ENCODE data around the gene HCAR1. TPM values are rescaled to one million over a fixed set of nuclear protein-coding genes. Genes with fewer than 3 reads are reported as not detected.
"Not testable (repeated sequence)": the region's sequence is repeated elsewhere in the genome, so short reads cannot be mapped to it uniquely, and the experiment has no call there.

Gene HCAR1
- total RNA-seq, 2 experiments from 2014 or later: 0.08 TPM

- H3K27me3 Mint-ChIP-seq (ENCODE audit: low read depth); H3K4me3 Mint-ChIP-seq; H3K27ac Mint-ChIP-seq; H3K9me3 Mint-ChIP-seq (ENCODE audit: insufficient read depth); DNase-seq; CTCF ChIA-PET; H3K36me3 Mint-ChIP-seq (ENCODE audit: low read depth); H3K4me1 Mint-ChIP-seq (ENCODE audit: low read depth); ATAC-seq: not testable (repeated sequence)
- POLR2A ChIA-PET: interaction anchor here (0.6 kb wide), 1 partner anchor 55 kb away, joined by 3 read pairs; no protein-coding TSS in a partner anchor
Observed at GRCh38 chr12:122715211-122715610, 15.4 kb downstream of the HCAR1 start.

- H3K9me3 Mint-ChIP-seq (ENCODE audit: insufficient read depth); H3K27ac Mint-ChIP-seq; H3K27me3 Mint-ChIP-seq (ENCODE audit: low read depth); POLR2A ChIA-PET; CTCF ChIA-PET; H3K4me1 Mint-ChIP-seq (ENCODE audit: low read depth); ATAC-seq; H3K4me3 Mint-ChIP-seq; DNase-seq; H3K36me3 Mint-ChIP-seq (ENCODE audit: low read depth): not testable (repeated sequence)
Observed at GRCh38 chr12:122713491-122714188, 17.0 kb downstream of the HCAR1 start.

- H3K4me1 Mint-ChIP-seq (ENCODE audit: low read depth); H3K27me3 Mint-ChIP-seq (ENCODE audit: low read depth); POLR2A ChIA-PET; CTCF ChIA-PET; H3K9me3 Mint-ChIP-seq (ENCODE audit: insufficient read depth); DNase-seq; H3K27ac Mint-ChIP-seq; H3K4me3 Mint-ChIP-seq; ATAC-seq; H3K36me3 Mint-ChIP-seq (ENCODE audit: low read depth): not testable (repeated sequence)
Observed at GRCh38 chr12:122711266-122711665, 19.4 kb downstream of the HCAR1 start.

- H3K27ac Mint-ChIP-seq; H3K4me1 Mint-ChIP-seq (ENCODE audit: low read depth); CTCF ChIA-PET; POLR2A ChIA-PET; H3K36me3 Mint-ChIP-seq (ENCODE audit: low read depth); H3K27me3 Mint-ChIP-seq (ENCODE audit: low read depth); ATAC-seq; H3K9me3 Mint-ChIP-seq (ENCODE audit: insufficient read depth); DNase-seq; H3K4me3 Mint-ChIP-seq: not testable (repeated sequence)
Observed at GRCh38 chr12:122710341-122710740, 20.3 kb downstream of the HCAR1 start.

- not testable (repeated sequence) for H3K4me1 Mint-ChIP-seq (ENCODE audit: low read depth); DNase-seq
Observed at GRCh38 chr12:122709287-122709686, 21.4 kb downstream of the HCAR1 start.

GRCh38 chr12:122703841-122704240 is 26.8 kb downstream of the HCAR1 start:
- H3K9me3 Mint-ChIP-seq (ENCODE audit: insufficient read depth); DNase-seq; H3K4me1 Mint-ChIP-seq (ENCODE audit: low read depth); H3K36me3 Mint-ChIP-seq (ENCODE audit: low read depth); H3K4me3 Mint-ChIP-seq; ATAC-seq; POLR2A ChIA-PET; CTCF ChIA-PET; H3K27ac Mint-ChIP-seq; H3K27me3 Mint-ChIP-seq (ENCODE audit: low read depth): not testable (repeated sequence)

More at GRCh38 chr12:122709287-122709686, 21.4 kb downstream of the HCAR1 start:
- H3K9me3 Mint-ChIP-seq (ENCODE audit: insufficient read depth); H3K4me3 Mint-ChIP-seq; H3K27me3 Mint-ChIP-seq (ENCODE audit: low read depth); CTCF ChIA-PET; ATAC-seq; H3K36me3 Mint-ChIP-seq (ENCODE audit: low read depth); H3K27ac Mint-ChIP-seq; POLR2A ChIA-PET: not testable (repeated sequence)

- H3K9me3 Mint-ChIP-seq (ENCODE audit: insufficient read depth); H3K27me3 Mint-ChIP-seq (ENCODE audit: low read depth); H3K27ac Mint-ChIP-seq; ATAC-seq; H3K4me1 Mint-ChIP-seq (ENCODE audit: low read depth); H3K36me3 Mint-ChIP-seq (ENCODE audit: low read depth); CTCF ChIA-PET; POLR2A ChIA-PET; H3K4me3 Mint-ChIP-seq; DNase-seq: not testable (repeated sequence)
Observed at GRCh38 chr12:122702890-122703611, 27.6 kb downstream of the HCAR1 start, which contains the start of gene HCAR2. Gene HCAR2, minus strand, starts transcription at chr12:122703357. Its CDS starts 74 bp downstream, at chr12:122703283.

- H3K27me3 Mint-ChIP-seq (ENCODE audit: low read depth); ATAC-seq; CTCF ChIA-PET; H3K27ac Mint-ChIP-seq; POLR2A ChIA-PET; DNase-seq; H3K9me3 Mint-ChIP-seq (ENCODE audit: insufficient read depth); H3K36me3 Mint-ChIP-seq (ENCODE audit: low read depth); H3K4me3 Mint-ChIP-seq: not testable (repeated sequence)
- H3K4me1 Mint-ChIP-seq (ENCODE audit: low read depth): peaks cover 11% of the 10 kb centered on the region
Observed at GRCh38 chr12:122701481-122701880, 29.2 kb downstream of the HCAR1 start.

- H3K4me1 Mint-ChIP-seq (ENCODE audit: low read depth): peaks cover 11% of the 10 kb centered on the region
- POLR2A ChIA-PET; H3K4me3 Mint-ChIP-seq; ATAC-seq; DNase-seq; H3K27ac Mint-ChIP-seq; H3K27me3 Mint-ChIP-seq (ENCODE audit: low read depth); H3K36me3 Mint-ChIP-seq (ENCODE audit: low read depth); H3K9me3 Mint-ChIP-seq (ENCODE audit: insufficient read depth); CTCF ChIA-PET: not testable (repeated sequence)
Observed at GRCh38 chr12:122700038-122700710, 30.5 kb downstream of the HCAR1 start.

- ATAC-seq; H3K27ac Mint-ChIP-seq; DNase-seq; H3K9me3 Mint-ChIP-seq (ENCODE audit: insufficient read depth); H3K36me3 Mint-ChIP-seq (ENCODE audit: low read depth); H3K27me3 Mint-ChIP-seq (ENCODE audit: low read depth); H3K4me3 Mint-ChIP-seq; CTCF ChIA-PET; POLR2A ChIA-PET: not testable (repeated sequence)
- peaks cover 11% of the 10 kb centered on the region for H3K4me1 Mint-ChIP-seq (ENCODE audit: low read depth)
Observed at GRCh38 chr12:122696922-122697321, 33.7 kb downstream of the HCAR1 start.

- Mint-ChIP-seq H3K27me3 (ENCODE audit: low read depth) (no peaks in the 10 kb centered on the region), H3K36me3 (ENCODE audit: low read depth) (no peaks in the 10 kb centered on the region), H3K27ac (no peak overlapping the region), H3K4me3 (no peak overlapping the region), H3K9me3 (ENCODE audit: insufficient read depth) (no peaks in the 10 kb centered on the region), H3K4me1 (ENCODE audit: low read depth) (peaks cover 4% of the 10 kb centered on the region)
- ChIA-PET CTCF (interaction anchor here (1.1 kb wide), 1 partner anchor 16 kb away, joined by 3 read pairs; no protein-coding TSS in a partner anchor), POLR2A (no interaction called here)
- DNase-seq (no peak), ATAC-seq (no peak)
Observed at GRCh38 chr12:122691566-122691965, 39.1 kb downstream of the HCAR1 start.

- Mint-ChIP-seq H3K27ac (no peak overlapping the region), H3K9me3 (ENCODE audit: insufficient read depth) (no peaks in the 10 kb centered on the region), H3K4me1 (ENCODE audit: low read depth) (peaks cover 4% of the 10 kb centered on the region), H3K36me3 (ENCODE audit: low read depth) (no peaks in the 10 kb centered on the region), H3K4me3 (no peak overlapping the region), H3K27me3 (ENCODE audit: low read depth) (no peaks in the 10 kb centered on the region)
- ChIA-PET CTCF (no interaction called here), POLR2A (no interaction called here)
- ATAC-seq: no peak
- no peak for DNase-seq
Observed at GRCh38 chr12:122688291-122688690, 42.4 kb downstream of the HCAR1 start.
